Astrocyte of the spinal cord (primary cell): ENCODE results near the gene SORBS2.
A peak's percentile ranks its signal among the peaks of the same experiment; 100 is the strongest.
"Not testable (repeated sequence)": the region's sequence is repeated elsewhere in the genome, so short reads cannot be mapped to it uniquely, and the experiment has no call there.

Source experiments
- DNase-seq: peaks from one replicate; pipeline ENCODE4 v3.0.0; 2011; ENCODE audit warnings: low read depth, low spot score
- H3K4me3 ChIP-seq: 2 replicates; pipeline ENCODE4 v1.5.1; 2011; ENCODE audit warnings: low read depth, mild to moderate bottlenecking, low read length, moderate library complexity
- in situ Hi-C: cut with HindIII; loops from 2 replicates; pipeline ENCODE4 v1.10.0; 2017; ENCODE audit warnings: low sequenced_read_pairs
- TF ChIP-seq, protein P1 (sequence below): IDR thresholded peaks from 2 replicates; pipeline ENCODE4 v1.5.1; 2012; ENCODE audit warnings: low read depth, mild to moderate bottlenecking, low read length, inconsistent platforms

SORBS2 gene, protein sequence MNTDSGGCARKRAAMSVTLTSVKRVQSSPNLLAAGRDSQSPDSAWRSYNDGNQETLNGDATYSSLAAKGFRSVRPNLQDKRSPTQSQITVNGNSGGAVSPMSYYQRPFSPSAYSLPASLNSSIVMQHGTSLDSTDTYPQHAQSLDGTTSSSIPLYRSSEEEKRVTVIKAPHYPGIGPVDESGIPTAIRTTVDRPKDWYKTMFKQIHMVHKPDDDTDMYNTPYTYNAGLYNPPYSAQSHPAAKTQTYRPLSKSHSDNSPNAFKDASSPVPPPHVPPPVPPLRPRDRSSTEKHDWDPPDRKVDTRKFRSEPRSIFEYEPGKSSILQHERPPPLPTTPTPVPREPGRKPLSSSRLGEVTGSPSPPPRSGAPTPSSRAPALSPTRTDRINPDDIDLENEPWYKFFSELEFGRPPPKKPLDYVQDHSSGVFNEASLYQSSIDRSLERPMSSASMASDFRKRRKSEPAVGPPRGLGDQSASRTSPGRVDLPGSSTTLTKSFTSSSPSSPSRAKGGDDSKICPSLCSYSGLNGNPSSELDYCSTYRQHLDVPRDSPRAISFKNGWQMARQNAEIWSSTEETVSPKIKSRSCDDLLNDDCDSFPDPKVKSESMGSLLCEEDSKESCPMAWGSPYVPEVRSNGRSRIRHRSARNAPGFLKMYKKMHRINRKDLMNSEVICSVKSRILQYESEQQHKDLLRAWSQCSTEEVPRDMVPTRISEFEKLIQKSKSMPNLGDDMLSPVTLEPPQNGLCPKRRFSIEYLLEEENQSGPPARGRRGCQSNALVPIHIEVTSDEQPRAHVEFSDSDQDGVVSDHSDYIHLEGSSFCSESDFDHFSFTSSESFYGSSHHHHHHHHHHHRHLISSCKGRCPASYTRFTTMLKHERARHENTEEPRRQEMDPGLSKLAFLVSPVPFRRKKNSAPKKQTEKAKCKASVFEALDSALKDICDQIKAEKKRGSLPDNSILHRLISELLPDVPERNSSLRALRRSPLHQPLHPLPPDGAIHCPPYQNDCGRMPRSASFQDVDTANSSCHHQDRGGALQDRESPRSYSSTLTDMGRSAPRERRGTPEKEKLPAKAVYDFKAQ (N-terminal part only)

DNA sequence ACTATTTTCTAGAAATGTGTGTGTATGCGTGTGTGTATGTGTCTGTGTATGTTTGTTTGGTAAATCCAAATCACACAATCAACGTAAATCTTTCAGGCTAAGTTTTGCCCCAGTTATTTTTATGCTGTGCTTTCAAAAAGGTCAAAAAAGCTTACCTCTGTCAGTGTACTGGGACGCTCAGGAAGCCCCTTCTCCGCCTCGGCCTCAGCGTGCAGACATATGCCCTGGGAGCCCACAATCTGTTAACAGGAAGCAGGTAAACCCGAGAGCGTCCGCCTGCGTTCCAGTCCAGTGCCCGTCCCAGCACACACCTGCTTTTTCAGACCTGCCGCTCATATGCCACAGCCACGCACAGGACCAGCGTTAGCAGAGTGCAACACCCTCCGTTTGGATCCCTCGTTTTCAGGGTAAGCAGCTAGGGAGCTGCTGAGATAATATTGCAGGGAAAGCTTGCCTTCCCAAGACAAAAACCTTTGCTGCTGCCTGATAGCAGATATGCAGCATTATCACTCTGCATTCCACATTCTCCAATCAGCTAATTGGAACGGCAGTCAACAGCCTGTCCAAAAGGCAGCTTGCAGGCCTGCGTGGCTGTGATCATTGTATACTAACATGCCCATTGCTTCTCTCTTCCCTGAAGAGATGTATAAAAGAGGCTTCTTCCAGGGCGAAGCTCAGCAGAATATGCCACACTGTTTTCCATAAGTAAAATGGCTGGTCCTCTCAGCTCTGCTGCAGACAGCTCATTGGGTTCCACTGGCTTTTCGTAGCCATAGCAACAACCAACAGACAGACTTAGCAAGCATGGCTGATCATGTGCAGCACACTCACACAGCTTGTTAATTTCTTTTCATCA, at the start of gene SORBS2:
TSS of gene SORBS2 (minus strand) at position 686 of the 856 bp plus-strand sequence. CDS start 121,623 bp downstream, outside the sequence.
- in situ Hi-C loops = no loop called here
- DNase-seq = peak; percentile 72
- peak within 1 kb of the TSS; percentile 34 for H3K4me3 ChIP-seq
- TF ChIP-seq, protein P1, sequence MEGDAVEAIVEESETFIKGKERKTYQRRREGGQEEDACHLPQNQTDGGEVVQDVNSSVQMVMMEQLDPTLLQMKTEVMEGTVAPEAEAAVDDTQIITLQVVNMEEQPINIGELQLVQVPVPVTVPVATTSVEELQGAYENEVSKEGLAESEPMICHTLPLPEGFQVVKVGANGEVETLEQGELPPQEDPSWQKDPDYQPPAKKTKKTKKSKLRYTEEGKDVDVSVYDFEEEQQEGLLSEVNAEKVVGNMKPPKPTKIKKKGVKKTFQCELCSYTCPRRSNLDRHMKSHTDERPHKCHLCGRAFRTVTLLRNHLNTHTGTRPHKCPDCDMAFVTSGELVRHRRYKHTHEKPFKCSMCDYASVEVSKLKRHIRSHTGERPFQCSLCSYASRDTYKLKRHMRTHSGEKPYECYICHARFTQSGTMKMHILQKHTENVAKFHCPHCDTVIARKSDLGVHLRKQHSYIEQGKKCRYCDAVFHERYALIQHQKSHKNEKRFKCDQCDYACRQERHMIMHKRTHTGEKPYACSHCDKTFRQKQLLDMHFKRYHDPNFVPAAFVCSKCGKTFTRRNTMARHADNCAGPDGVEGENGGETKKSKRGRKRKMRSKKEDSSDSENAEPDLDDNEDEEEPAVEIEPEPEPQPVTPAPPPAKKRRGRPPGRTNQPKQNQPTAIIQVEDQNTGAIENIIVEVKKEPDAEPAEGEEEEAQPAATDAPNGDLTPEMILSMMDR = no peak

DNA sequence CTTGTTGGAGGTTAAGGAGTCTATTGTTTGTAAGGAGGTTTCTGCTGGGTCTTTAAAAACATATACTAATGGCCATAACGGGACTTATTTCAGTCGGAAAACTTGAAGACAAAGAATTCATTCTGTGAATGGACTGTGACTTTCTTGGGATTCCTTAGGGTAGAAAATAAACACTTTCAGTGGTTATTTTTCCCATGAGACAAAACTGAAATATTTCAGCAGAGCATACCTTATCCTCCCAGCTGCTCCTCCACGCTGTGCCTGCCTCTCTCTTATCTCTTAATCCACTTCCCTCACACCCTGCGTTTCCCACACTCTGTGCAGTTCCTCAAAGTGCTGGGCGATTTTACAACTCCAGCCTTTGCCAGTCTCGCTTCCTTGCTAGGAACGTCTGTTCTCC, 47.1 kb upstream of the SORBS2 start:
- peak; percentile 41 for DNase-seq
- H3K4me3 ChIP-seq = no peak overlapping the region
- TF ChIP-seq, protein P1 = no peak
- in situ Hi-C loops = no loop called here

DNA sequence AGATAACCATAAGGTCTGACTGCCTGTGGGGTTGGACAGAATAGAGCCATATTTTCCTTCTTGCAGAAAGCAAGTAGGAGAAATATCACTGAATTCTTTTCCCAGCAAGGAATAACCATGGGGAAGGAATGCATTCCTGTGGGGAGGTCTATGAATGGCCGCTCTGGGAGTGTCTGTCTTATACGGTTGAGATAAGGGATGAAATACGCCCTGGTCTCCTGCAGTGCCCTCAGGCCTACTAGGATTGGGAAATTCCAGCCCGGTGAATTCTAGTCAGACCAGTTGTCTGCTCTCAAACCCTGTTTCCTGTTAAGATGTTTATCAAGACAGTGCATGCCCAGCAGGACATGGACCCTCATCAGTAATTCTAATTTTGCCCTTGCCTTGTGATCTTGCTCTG, 45.6 kb upstream of the SORBS2 start:
- peak; percentile 31 for DNase-seq
- H3K4me3 ChIP-seq, in situ Hi-C loops: not testable (repeated sequence)

DNA sequence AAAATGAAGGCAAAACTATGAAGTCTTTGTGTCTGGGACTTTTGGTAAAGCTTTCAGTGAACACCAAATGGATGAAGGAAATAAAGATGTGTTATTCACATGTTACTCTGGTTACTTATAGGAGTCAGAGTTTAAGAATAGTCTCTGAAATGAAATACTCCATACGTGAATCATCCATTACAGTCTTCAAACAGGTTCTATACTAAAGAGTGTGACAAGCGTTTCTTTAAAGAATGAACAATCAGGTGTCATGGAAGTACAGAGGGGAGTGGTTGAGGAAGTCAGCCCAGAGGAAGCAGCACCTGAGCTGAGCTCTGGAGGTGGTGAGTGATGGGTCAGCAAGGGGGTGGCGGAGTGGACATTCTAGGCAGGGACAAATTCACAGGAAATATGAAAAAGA, 41.8 kb upstream of the SORBS2 start:
- H3K4me3 ChIP-seq = no peak overlapping the region
- in situ Hi-C loops = no loop called here
- TF ChIP-seq, protein P1 = no peak
- no peak for DNase-seq

DNA sequence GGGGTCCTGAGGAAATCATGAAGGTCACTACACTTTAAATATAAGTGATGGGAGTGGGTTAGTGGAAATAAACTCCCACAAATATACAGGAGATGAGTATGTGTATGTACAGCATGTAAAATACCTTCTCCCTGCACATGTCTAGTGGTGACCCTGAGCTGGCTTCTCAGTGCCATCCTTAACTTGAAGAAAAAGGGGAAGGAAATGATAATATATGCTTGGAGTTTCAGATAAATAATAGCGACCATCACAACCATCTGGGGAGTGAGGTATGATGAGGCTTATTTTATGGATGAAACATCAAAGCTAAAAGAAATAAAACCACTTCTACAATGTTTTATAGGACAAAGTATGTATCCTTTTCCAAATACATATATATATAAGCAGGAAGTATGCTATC, 41.0 kb upstream of the SORBS2 start:
- in situ Hi-C loops = no loop called here
- no peak for DNase-seq
- TF ChIP-seq, protein P1 = no peak
- no peak overlapping the region for H3K4me3 ChIP-seq

DNA sequence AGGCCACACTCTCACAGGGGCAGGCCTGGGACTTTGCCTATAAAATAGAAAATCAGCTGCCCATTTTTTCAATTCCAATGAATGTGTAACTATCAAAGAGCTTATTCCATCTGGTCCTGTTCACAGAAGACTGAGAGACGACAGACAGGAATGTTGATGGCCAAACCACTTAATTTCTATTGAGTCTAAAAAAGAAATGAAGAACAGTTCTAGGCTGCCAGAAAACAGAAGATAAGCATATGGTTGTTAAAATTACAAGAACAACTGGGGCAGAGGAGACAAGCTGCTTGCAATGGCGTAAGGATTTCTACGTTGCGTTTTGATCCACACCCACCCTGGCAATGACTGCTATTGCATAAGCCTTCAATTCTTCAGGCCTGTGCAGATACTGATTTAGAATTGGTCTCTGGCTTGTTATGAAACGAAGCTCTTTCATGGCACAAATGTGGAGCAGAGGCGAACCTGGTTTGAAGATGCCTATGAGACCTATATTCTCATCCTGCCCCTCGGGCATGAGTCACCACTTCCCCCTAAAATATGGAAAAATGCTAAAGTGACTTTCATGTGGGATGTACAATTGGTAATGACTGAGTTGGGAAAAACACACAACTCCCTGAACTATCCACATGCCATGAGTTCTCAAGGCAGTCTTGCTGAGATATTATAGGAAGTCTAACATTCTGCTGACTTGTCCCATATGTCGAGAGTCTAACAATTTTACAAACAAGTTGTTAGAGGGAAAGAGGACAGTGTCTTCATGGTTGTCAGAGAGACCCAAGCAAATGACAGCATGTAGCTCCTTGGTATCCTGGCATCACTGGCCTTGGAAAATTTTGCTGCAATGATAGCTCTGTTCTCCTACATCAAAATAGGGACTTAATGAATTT, 37.9 kb upstream of the SORBS2 start:
- TF ChIP-seq, protein P1 = no peak
- no peak for DNase-seq
- no peak overlapping the region for H3K4me3 ChIP-seq
- in situ Hi-C loops = no loop called here
